Adrenal gland (tissue), 12 donors: ENCODE measurements around the gene SLC27A6. TPM values are rescaled to one million over a fixed set of nuclear protein-coding genes. Genes with fewer than 3 reads are reported as not detected.
"Not testable (repeated sequence)": the region's sequence is repeated elsewhere in the genome, so short reads cannot be mapped to it uniquely, and the experiment has no call there.

Experiments used
- DNase-seq, 7 donors: peaks; one replicate each; pipeline ENCODE4 v3.0.0-alpha.2; 2019 to 2020
- H3K27ac ChIP-seq, 5 donors: fragments of 200-600 bp; sonication (generic) in 4 of 5; 1 replicate in 3 of 5; 2 replicates in 2 of 5; pipeline versions ENCODE4 v1.5.1 to v1.8.0; 2016 to 2020; ENCODE audit warnings: mild to moderate bottlenecking in 1 of 5
- H3K27me3 ChIP-seq: fragments of 200-600 bp; 2 replicates; pipeline ENCODE4 v1.8.0; 2021
- H3K36me3 ChIP-seq, 2 donors: fragments of 200-600 bp; replicated peaks in 1 of 2; 1 replicate in 1 of 2; 2 replicates in 1 of 2; pipeline versions ENCODE4 v1.5.1 to v1.8.0; 2018 to 2022
- H3K4me1 ChIP-seq, 2 donors: fragments of 200-600 bp; replicated peaks in 1 of 2; 1 replicate in 1 of 2; 2 replicates in 1 of 2; pipeline versions ENCODE4 v1.5.1 to v1.8.0; 2018 to 2021
- H3K4me3 ChIP-seq, 4 donors: fragments of 200-600 bp; sonication (generic) in 3 of 4; one replicate each; pipeline ENCODE4 v1.5.1; 2016 to 2018
- H3K9me3 ChIP-seq, 3 donors: fragments of 200-600 bp; sonication (generic) in 1 of 3; replicated peaks in 1 of 3; 1 replicate in 2 of 3; 2 replicates in 1 of 3; pipeline versions ENCODE4 v1.5.1 to v1.8.0; 2016 to 2021
- CTCF ChIP-seq, 6 experiments: fragments of 450-650 bp in 4 of 6; fragments of 200-600 bp in 2 of 6; sonication (generic) in 1 of 6; IDR thresholded peaks; 1 replicate in 5 of 6; 2 replicates in 1 of 6; pipeline versions ENCODE4 v1.5.1 to v1.8.0; 2016 to 2021; ENCODE audit warnings: antibody characterized with exemption in 6 of 6, mild to moderate bottlenecking in 2 of 6, moderate library complexity in 1 of 6
- POLR2A ChIP-seq, 2 donors: fragments of 450-650 bp; IDR thresholded peaks; one replicate each; pipeline ENCODE4 v1.6.1; 2017; ENCODE audit warnings: antibody characterized with exemption in 2 of 2, mild to moderate bottlenecking in 2 of 2, moderate library complexity in 1 of 2
- WGBS, 4 donors: extraction: QIAGEN DNeasy Blood & Tissue Kit in 2 of 4; methylation state at CpG; one replicate each; pipeline versions ENCODE4 v1.1.5 to v1.1.7; 2013 to 2017; 5-methylcytosine and 5-hydroxymethylcytosine counted together
- intact Hi-C, 2 donors: fragments of 100-400 bp; cut with DNase I; formaldehyde crosslinking; loops; one replicate each; pipeline versions ENCODE4 v1.14.1 to v1.15.0; 2022 to 2023
- polyA plus RNA-seq, 3 donors: library from polyadenylated mRNA; stranded (reverse); fragments of 200-250 nt in 2 of 3; fragments of 350-450 nt in 1 of 3; fragmentation: Illumina TruSeq in 1 of 3; extraction: RNeasy Lipid Tissue Mini Kit (QIAGEN cat#74804) in 1 of 3; gene quantifications; one replicate each; pipeline ENCODE4 v1.2.3, GENCODE V29; 2013 to 2014
- total RNA-seq, 9 donors: library from RNA; depleted of rRNA in 4 of 9; stranded (reverse); fragments of >200 nt in 4 of 9; fragments of 120-200 nt in 1 of 9; fragmentation: NEBNext Ultra II Directional in 1 of 9; extraction: Animal tissue kit (Norgen Biotek cat#: 25700) in 1 of 9; gene quantifications; one replicate each; pipeline versions ENCODE4 v1.1.0 to v1.2.4, GENCODE V29; 2013 to 2023
- donor health status: healthy with polysubstance abuse.
- donor health status: Bipolar disorder and iron deficiency.
- donor health status: DM: yes; HTN: yes; CAD: no.
- donor health status: DM: no; HTN: no; CAD: no.
- donor health status: DM: no; HTN: no; CAD: no.
- donor health status: DM: yes; HTN: yes; CAD: no.

Gene SLC27A6
- total and polyA plus RNA-seq, 12 donors, result 1.0 to 108 (median 12.1) TPM

GRCh38 chr5:128924299-128924698 lies 41.0 kb upstream of the SLC27A6 start:
- intact Hi-C loops, result no loop called here
- no peak for DNase-seq
- Histone ChIP-seq H3K36me3 (no peaks in the 10 kb centered on the region), H3K9me3 (no peaks in the 10 kb centered on the region), H3K27me3 (no peaks in the 10 kb centered on the region), H3K27ac (no peak overlapping the region), H3K4me3 (no peak overlapping the region), H3K4me1 (no peaks in the 10 kb centered on the region)
- TF ChIP-seq CTCF (IDR thresholded peaks at IDR 0.05), result no peak
- no peak for TF ChIP-seq POLR2A (IDR thresholded peaks at IDR 0.05)
- 66 to 88% (median 78%) methylated on average over 2 of the region's 2 CpGs for WGBS, 4 donors

DNA sequence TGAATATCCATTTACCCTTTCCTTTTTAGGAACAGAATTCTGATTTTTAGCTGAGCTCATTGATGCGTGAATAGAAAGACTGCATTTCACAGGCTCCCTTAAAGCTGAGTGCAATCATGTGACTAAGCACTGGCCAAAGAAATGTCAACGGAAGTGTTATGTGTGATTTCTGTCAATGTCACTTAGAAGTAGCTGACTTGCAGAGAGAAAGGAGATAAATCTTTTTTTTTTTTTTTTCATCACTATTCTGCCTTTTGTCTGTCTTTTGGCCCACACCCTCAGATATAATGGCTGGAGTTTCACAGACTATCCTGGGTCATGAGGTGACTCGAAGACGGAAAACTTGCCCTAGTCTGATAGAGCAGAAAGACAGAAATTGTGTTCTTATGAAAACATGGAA lies 39.3 kb upstream of the SLC27A6 start:
- Histone ChIP-seq H3K9me3 (no peaks in the 10 kb centered on the region), H3K27ac (no peak overlapping the region), H3K27me3 (no peaks in the 10 kb centered on the region), H3K4me1 (no peaks in the 10 kb centered on the region), H3K36me3 (no peaks in the 10 kb centered on the region), H3K4me3 (no peak overlapping the region)
- 64 to 71% (median 66%) methylated on average over 4 of the region's 4 CpGs for WGBS, 4 donors
- no peak for DNase-seq
- no peak for TF ChIP-seq POLR2A (IDR thresholded peaks at IDR 0.05)
- no peak for TF ChIP-seq CTCF (IDR thresholded peaks at IDR 0.05)
- intact Hi-C loops, result no loop called here

DNA sequence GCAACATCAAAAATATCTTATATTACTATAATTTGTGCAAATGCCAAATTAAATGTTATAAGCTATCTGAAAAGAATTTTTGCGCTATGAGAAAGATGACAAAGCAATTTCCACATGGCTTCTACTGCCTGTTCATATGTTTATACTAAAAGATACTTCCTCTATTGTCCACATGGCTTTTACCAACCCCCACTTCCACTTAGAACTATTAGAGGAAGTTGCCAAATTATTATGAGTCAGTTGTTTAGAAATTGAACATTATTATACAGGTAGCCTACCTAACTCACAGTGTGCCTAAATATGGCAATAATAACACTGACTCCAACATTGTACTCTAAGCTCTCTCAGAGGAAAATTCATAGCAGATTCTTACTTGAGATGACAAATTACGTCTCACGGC lies 37.6 kb upstream of the SLC27A6 start:
- DNase-seq, result no peak
- TF ChIP-seq POLR2A (IDR thresholded peaks at IDR 0.05) (no peak), CTCF (IDR thresholded peaks at IDR 0.05) (no peak)
- Histone ChIP-seq H3K4me3 (no peak overlapping the region), H3K27me3 (no peaks in the 10 kb centered on the region), H3K27ac (no peak overlapping the region), H3K36me3 (no peaks in the 10 kb centered on the region), H3K9me3 (no peaks in the 10 kb centered on the region), H3K4me1 (no peaks in the 10 kb centered on the region)
- intact Hi-C loops, result no loop called here
- 45 to 76% (median 58%) methylated on average over 3 of the region's 3 CpGs for WGBS, 4 donors

DNA sequence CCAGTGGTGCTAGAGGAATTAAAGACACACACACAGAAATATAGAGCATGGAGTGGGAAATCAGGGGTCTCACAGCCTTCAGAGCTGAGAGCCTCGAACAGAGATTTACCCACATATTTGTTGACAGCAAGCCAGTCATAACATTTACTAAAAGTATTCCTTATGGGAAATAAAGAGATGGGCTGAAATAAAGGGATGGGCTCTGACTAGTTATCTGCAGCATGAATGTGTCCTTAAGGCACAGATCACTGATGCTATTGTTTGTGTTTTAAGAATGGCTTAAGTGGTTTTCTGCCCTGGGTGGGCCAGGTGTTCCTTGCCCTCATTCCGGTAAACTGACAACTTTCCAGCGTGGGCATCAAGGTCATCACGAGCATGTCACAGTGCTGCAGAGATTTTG lies 33.1 kb upstream of the SLC27A6 start:
- H3K4me3 ChIP-seq, H3K27ac ChIP-seq, DNase-seq, H3K9me3 ChIP-seq, H3K36me3 ChIP-seq, H3K4me1 ChIP-seq, intact Hi-C loops, H3K27me3 ChIP-seq: not testable (repeated sequence)
- WGBS, 4 donors, result 62 to 81% (median 72%) methylated on average over 4 of the region's 4 CpGs

DNA sequence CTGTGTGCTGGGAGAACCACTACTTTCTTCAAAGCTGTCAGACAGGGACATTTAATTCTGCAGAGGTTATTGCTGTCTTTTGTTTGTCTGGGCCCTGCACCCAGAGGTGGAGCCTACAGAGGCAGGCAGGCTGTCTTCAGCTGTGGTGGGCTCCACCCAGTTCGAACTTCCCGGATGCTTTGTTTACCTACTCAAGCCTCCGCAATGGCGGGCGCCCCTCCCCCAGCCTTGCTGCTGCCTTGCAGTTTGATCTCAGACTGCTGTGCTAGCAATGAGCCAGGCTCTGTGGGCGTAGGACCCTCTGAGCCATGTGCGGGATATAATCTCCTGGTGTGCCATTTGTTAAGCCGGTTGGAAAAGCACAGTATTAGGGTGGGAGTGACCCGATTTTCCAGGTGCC lies 22.2 kb upstream of the SLC27A6 start:
- H3K9me3 ChIP-seq, H3K27me3 ChIP-seq, H3K4me3 ChIP-seq, H3K4me1 ChIP-seq, DNase-seq, H3K36me3 ChIP-seq, intact Hi-C loops, H3K27ac ChIP-seq: not testable (repeated sequence)
- 80 to 88% (median 84%) methylated on average over 1 to 9 of the region's 9 CpGs for WGBS, 4 donors
